Stimulated activated CD8-positive, alpha-beta memory T cell treated with anti-CD3 and anti-CD28 coated beads, Interleukin-4, amount 100 ng/mL, for 48 hours (primary cell): ENCODE measurements around the gene SLC17A3.
A peak's percentile ranks its signal among the peaks of the same experiment; 100 is the strongest.

ENCODE experiments used
- DNase-seq: peaks from one replicate; pipeline ENCODE4 v3.0.0-alpha.2; 2020

Gene SLC17A3

GRCh38 chr6:25874118-25874517 lies at the start of gene SLC17A3:
Gene SLC17A3 (minus strand): TSS chr6:25874243. CDS start chr6:25868387, 5,856 bp downstream.
- DNase-seq = no peak

GRCh38 chr6:25922301-25922700 lies 48.3 kb upstream of the SLC17A3 start:
- no peak for DNase-seq

- DNase-seq = no peak
Measured at GRCh38 chr6:25921525-25922203, 47.6 kb upstream of the SLC17A3 start.

- DNase-seq = no peak
Measured at GRCh38 chr6:25919657-25920056, 45.6 kb upstream of the SLC17A3 start.

- peak; percentile 46 for DNase-seq
Measured at GRCh38 chr6:25918083-25918683, 44.1 kb upstream of the SLC17A3 start.

DNA sequence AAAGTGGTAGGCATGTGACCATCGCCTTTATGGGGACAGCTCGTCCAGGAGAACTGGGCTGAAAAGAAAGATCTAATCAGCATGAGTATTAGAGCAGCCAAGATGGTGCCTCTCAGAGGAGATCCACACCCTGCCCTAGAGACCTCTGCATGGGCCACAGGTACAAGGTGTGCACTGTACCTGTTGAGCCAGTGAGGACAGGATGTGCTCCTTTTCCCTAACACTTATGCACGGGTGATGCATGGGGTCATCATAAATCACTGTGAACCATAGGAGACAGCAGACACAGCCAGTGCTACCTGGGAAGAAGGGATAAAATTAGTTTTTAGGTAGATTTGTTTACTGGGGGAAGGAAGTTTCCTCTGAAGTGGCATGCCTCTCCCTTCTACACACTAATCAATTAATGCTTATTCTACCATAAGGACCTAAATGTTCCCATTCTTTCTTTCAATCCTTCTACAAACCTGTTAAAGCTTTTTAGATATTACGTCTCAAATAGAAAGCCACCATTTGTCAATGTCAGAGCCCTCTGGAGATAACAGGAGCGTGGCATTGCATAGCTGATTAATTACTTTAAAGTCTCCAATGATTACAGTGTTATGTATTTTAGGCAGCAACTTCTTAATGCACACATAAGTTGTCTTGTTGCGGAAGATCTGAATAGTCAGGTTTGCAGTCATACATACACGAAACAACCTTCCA lies 42.9 kb upstream of the SLC17A3 start:
- DNase-seq = no peak

GRCh38 chr6:25916330-25916729 lies 42.3 kb upstream of the SLC17A3 start:
- no peak for DNase-seq

DNA sequence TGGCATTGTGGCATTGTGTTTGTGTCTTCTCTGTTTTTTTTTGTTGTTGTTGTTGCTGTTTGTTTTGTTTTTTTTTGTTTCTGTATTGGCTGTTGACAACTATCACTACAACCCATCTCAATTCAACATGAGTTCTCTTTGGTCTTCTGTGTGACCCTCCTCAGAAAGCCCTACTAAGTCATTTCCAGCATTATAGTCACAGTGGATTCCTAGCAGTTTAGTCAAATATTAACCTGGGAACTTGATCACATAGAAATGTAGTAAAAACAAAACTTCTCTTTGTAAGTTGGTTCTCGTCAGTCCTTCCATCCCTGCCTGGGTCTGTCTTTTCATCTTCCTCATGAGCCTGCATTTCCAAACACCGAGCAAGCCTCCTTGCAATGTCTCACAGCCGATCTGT lies 39.7 kb upstream of the SLC17A3 start:
- DNase-seq = no peak

- DNase-seq = no peak
Measured at GRCh38 chr6:25911351-25911750, 37.3 kb upstream of the SLC17A3 start.

- DNase-seq = no peak
Measured at GRCh38 chr6:25907475-25908014, 33.5 kb upstream of the SLC17A3 start.

- DNase-seq = no peak
Measured at GRCh38 chr6:25903467-25904099, 29.5 kb upstream of the SLC17A3 start.

DNA sequence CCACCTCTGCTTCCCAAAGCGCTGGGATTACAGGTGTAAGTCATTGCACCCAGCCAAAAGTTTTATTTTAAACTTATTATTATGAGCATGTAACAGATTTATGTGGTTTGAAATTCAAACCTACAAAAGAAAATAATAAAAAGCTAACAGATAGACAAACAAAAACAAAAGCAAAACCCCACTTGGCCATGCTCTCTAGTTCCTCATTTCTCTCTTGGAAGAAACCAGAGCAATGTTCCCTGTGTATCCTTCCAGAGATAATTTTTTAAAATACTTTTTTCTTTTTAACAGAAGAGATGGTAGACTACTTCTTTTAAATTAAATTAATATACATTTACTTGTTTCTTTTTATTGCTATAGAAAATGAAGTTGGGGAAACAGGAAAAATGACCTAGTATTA lies 28.0 kb upstream of the SLC17A3 start:
- DNase-seq = no peak

DNA sequence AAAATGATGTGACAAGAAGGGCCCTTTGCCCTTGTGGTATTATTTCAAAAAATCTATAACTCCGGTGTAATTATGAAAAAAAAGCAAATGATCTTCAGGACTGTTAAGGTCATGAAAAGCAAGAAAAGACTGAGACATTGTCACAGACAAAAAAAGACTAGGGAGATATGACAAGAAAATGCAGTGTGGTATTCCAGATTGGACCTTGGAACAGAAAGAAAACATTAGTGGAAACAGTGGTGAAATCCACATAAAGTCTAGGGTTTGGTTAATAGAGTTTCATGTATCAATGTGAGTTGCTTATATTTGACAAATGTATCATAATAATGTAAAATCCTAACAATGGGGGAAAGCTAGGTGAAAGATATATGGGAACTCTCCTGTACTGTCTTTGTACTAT lies 26.8 kb upstream of the SLC17A3 start:
- no peak for DNase-seq

DNA sequence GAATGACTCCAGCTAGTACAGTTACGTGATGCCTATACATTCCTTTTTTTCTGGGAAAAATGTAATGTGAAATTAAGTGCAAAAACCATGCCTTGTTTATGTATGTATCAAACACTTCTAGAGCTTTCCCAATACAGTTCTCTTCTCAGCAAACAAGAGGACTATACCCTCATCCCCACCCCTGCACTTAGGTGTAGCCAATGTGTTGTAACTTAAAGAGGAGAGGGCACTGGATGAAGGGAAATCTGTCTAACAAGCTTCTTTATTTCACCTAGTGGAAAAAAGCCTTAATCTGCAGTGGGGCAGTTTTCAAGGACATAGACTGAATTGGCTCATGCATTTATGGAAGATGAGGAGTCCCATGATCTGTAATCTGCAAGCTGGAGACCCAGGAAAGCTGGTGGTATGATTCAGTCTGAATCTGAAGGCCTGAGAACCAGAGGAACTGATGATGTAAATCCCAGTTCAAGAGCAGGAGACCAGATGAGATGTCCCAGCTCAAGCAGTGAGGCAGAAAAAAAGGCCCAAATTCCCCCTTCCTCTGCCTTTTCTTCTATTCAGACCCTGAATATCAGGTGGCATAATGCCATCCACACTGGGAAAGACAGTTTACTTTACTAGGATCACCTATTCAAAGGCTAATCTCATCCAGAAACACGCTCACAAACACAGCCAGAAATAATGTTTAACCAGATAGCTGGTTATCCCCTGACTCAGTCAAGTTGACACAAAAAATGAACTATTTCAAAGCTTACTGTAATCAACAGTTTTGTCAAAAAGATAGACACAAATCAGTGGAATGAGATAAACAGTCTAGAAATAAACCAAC lies 25.8 kb upstream of the SLC17A3 start:
- DNase-seq = no peak

GRCh38 chr6:25899123-25899522 lies 25.1 kb upstream of the SLC17A3 start:
- DNase-seq = no peak

- DNase-seq = no peak
Measured at GRCh38 chr6:25898289-25898977, 24.4 kb upstream of the SLC17A3 start.

DNA sequence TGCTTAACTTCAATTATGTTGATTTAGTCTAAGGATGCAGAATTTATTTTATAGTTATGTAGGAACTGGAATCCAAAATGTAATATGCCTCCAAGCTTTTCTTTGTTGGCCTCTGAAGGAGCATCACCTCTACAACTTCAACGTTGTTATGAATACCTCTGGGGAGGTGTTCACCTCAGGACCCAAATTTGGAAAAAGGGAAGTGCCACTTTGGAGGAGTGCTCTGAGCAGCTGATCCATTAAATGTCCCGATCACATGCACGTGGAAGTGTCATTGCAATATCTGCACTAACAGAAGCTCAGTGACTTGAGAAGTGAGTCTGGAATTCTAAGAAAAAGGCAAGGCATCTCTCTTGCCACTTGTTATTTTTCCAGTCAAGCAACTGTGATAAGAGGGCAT lies 22.2 kb upstream of the SLC17A3 start:
- DNase-seq = no peak

- no peak for DNase-seq
Measured at GRCh38 chr6:25895771-25896170, 21.7 kb upstream of the SLC17A3 start.

DNA sequence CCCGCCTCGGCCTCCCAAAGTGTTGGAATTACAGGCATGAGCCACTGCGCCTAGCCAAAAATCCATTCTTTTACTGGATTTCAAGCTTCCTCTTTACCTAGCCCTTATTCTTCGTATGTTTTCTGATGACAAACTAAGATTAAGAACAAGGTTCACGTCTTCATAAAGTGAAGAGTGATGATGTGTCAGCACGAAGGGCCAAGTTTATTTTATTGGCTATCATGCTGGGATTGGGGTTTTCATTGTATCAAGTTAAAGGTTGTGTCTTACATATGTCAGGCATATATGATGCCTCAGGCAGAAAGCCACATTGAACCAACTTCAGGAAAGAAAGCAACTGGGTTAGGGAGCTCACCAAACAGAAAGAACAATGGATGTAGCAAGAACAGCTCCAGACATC lies 19.7 kb upstream of the SLC17A3 start:
- no peak for DNase-seq

DNA sequence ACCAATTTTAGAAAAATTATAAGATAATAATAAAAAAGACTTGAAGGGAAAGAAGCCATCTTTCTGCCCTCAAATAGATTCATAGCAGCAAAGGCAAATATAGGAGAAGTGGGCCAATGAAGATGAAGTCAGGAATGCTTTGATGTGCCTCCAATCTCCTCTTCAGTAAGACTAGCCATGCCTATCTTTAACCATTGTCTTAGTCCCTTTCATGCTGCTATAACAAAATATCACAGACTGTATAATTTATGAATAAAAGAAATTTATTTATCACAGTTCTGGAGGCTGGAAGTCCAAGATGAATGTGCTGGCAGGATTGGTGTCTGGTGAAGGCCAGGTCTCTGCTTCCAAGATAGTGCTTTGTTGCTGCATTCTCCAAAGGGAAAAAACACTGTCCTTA lies 18.8 kb upstream of the SLC17A3 start:
- no peak for DNase-seq

- no peak for DNase-seq
Measured at GRCh38 chr6:25889877-25890853, 16.1 kb upstream of the SLC17A3 start.
